Neural progenitor cell (in vitro differentiated cells): ENCODE results near the gene PRAC2. TPM values are rescaled to one million over a fixed set of nuclear protein-coding genes. Genes with fewer than 3 reads are reported as not detected.

Experiments used
- DNase-seq: peaks from one replicate; pipeline ENCODE4 v3.0.0-alpha.2; 2016; ENCODE audit warnings: low spot score
- H2AFZ ChIP-seq: fragments of 200-600 bp; sonication (generic); replicated peaks from 2 replicates; pipeline ENCODE4 v1.6.1; 2016; ENCODE audit warnings: antibody characterized with exemption
- H3F3A ChIP-seq: fragments of 200-600 bp; sonication (generic); 2 replicates; pipeline ENCODE4 v1.6.1; 2016; ENCODE audit warnings: antibody characterized with exemption, low read depth
- H3K27ac ChIP-seq: fragments of 200-600 bp; sonication (generic); 2 replicates; pipeline ENCODE4 v1.5.1; 2016; ENCODE audit warnings: mild to moderate bottlenecking
- H3K27me3 ChIP-seq: fragments of 200-600 bp; sonication (generic); 2 replicates; pipeline ENCODE4 v1.6.1; 2016; ENCODE audit warnings: mild to moderate bottlenecking, moderate library complexity
- H3K36me3 ChIP-seq: fragments of 200-600 bp; sonication (generic); 2 replicates; pipeline ENCODE4 v1.5.1; 2016
- H3K4me1 ChIP-seq: fragments of 200-600 bp; sonication (generic); 2 replicates; pipeline ENCODE4 v1.6.1; 2016; ENCODE audit warnings: mixed run types
- H3K4me2 ChIP-seq: fragments of 200-600 bp; sonication (generic); 2 replicates; pipeline ENCODE4 v1.6.1; 2016
- H3K4me3 ChIP-seq: fragments of 200-600 bp; sonication (generic); 2 replicates; pipeline ENCODE4 v1.5.1; 2016
- H3K79me2 ChIP-seq: fragments of 200-600 bp; sonication (generic); 2 replicates; pipeline ENCODE4 v1.6.1; 2016; ENCODE audit warnings: low read depth
- H3K9ac ChIP-seq: fragments of 200-600 bp; sonication (generic); 2 replicates; pipeline ENCODE4 v1.6.1; 2016
- H3K9me3 ChIP-seq: fragments of 200-600 bp; sonication (generic); 2 replicates; pipeline ENCODE4 v1.5.1; 2016; ENCODE audit warnings: low read depth
- H4K20me1 ChIP-seq: fragments of 200-600 bp; sonication (generic); 2 replicates; pipeline ENCODE4 v1.6.1; 2016; ENCODE audit warnings: low read depth
- H3K27ac Mint-ChIP-seq: 3 replicates; pipeline ENCODE4 v1.8.0; 2021; ENCODE audit warnings: mixed read lengths
- H3K27me3 Mint-ChIP-seq: 2 replicates; pipeline ENCODE4 v1.8.0; 2022; ENCODE audit warnings: low read depth, mild to moderate bottlenecking, inconsistent platforms, moderate library complexity, mixed read lengths; ENCODE audit not compliant: insufficient read depth
- H3K36me3 Mint-ChIP-seq: 3 replicates; pipeline ENCODE4 v1.8.0; 2021; ENCODE audit warnings: mixed read lengths
- H3K4me1 Mint-ChIP-seq: 3 replicates; pipeline ENCODE4 v1.8.0; 2021; ENCODE audit warnings: mixed read lengths
- H3K4me3 Mint-ChIP-seq: 3 replicates; pipeline ENCODE4 v1.8.0; 2021; ENCODE audit warnings: mild to moderate bottlenecking, moderate library complexity, mixed read lengths
- H3K9me3 Mint-ChIP-seq: 3 replicates; pipeline ENCODE4 v1.8.0; 2020; ENCODE audit warnings: mixed read lengths
- CTCF ChIP-seq: fragments of 200-600 bp; sonication (generic); IDR thresholded peaks from 2 replicates; pipeline ENCODE4 v1.5.1; 2017; ENCODE audit warnings: antibody characterized with exemption, mild to moderate bottlenecking
- EZH2 ChIP-seq: fragments of 200-600 bp; sonication (generic); IDR thresholded peaks from 2 replicates; pipeline ENCODE4 v1.6.1; 2017; ENCODE audit warnings: antibody characterized with exemption, mild to moderate bottlenecking, moderate library complexity
- EZH2phosphoT487 ChIP-seq: fragments of 200-600 bp; sonication (generic); IDR thresholded peaks from 2 replicates; pipeline ENCODE4 v1.6.1; 2017; ENCODE audit warnings: antibody characterized with exemption
- total RNA-seq: library from RNA; depleted of rRNA; stranded (reverse); fragments of >200 nt; gene quantifications from 2 replicates; pipeline ENCODE4 v1.2.3, GENCODE V29; 2015; ENCODE audit warnings: low replicate concordance

Gene PRAC2
- not detected in 2 replicates for total RNA-seq

GRCh38 chr17:48722915-48723422 is at the start of gene PRAC2:
Gene PRAC2, plus strand, starts transcription at chr17:48723185. Its CDS starts 1,226 bp downstream, at chr17:48724411.
- Histone ChIP-seq H3K4me3 (no peak within 1 kb of the TSS), H3K4me2 (peak within 1 kb of the TSS; percentile 33), H3K36me3 (no peaks in the 10 kb centered on the region), H3K79me2 (no peaks in the 10 kb centered on the region), H3K27ac (no peak within 1 kb of the TSS), H3F3A (peaks cover 17% of the 10 kb centered on the region), H3K9ac (no peak within 1 kb of the TSS), H3K4me1 (no peaks in the 10 kb centered on the region), H2AFZ (no peak within 1 kb of the TSS), H3K9me3 (no peaks in the 10 kb centered on the region), H3K27me3 (peaks cover 100% of the 10 kb centered on the region), H4K20me1 (peaks cover 99% of the 10 kb centered on the region)
- peaks cover 6% of the 10 kb centered on the region for H3K9me3 Mint-ChIP-seq
- no peaks in the 10 kb centered on the region for H3K36me3 Mint-ChIP-seq
- H3K27ac Mint-ChIP-seq: no peak within 1 kb of the TSS
- H3K27me3 Mint-ChIP-seq: peaks cover 99% of the 10 kb centered on the region
- TF ChIP-seq EZH2phosphoT487: no peak
- TF ChIP-seq CTCF: no peak
- TF ChIP-seq EZH2: no peak
- peak; percentile 51 for DNase-seq
- no peak within 1 kb of the TSS for H3K4me3 Mint-ChIP-seq
- H3K4me1 Mint-ChIP-seq: peaks cover 11% of the 10 kb centered on the region

- Mint-ChIP-seq H3K27ac (no peak overlapping the region), H3K4me1 (no peaks in the 10 kb centered on the region), H3K27me3 (peaks cover 37% of the 10 kb centered on the region), H3K4me3 (no peak overlapping the region), H3K9me3 (no peaks in the 10 kb centered on the region), H3K36me3 (no peaks in the 10 kb centered on the region)
- no peaks in the 10 kb centered on the region for H3K9me3 ChIP-seq
- H3K9ac ChIP-seq: no peak overlapping the region
- TF ChIP-seq CTCF: no peak
- TF ChIP-seq EZH2phosphoT487: no peak
- no peak for TF ChIP-seq EZH2
- no peaks in the 10 kb centered on the region for H3K79me2 ChIP-seq
- DNase-seq: no peak
- H3F3A ChIP-seq: no peaks in the 10 kb centered on the region
- no peak overlapping the region for H3K4me3 ChIP-seq
- no peaks in the 10 kb centered on the region for H4K20me1 ChIP-seq
- peaks cover 99% of the 10 kb centered on the region for H3K27me3 ChIP-seq
- H3K4me2 ChIP-seq: no peak overlapping the region
- no peak overlapping the region for H2AFZ ChIP-seq
- no peak overlapping the region for H3K27ac ChIP-seq
- no peaks in the 10 kb centered on the region for H3K36me3 ChIP-seq
- H3K4me1 ChIP-seq: no peaks in the 10 kb centered on the region
Observed at GRCh38 chr17:48676963-48677558, 45.9 kb upstream of the PRAC2 start.

GRCh38 chr17:48678141-48678971 is 44.6 kb upstream of the PRAC2 start:
- H4K20me1 ChIP-seq: no peaks in the 10 kb centered on the region
- no peaks in the 10 kb centered on the region for H3K36me3 Mint-ChIP-seq
- H3F3A ChIP-seq: no peaks in the 10 kb centered on the region
- H3K9ac ChIP-seq: no peak overlapping the region
- H3K9me3 ChIP-seq: no peaks in the 10 kb centered on the region
- peaks cover 98% of the 10 kb centered on the region for H3K27me3 ChIP-seq
- peak overlapping the region; percentile 71 for H3K4me2 ChIP-seq
- no peaks in the 10 kb centered on the region for H3K36me3 ChIP-seq
- H3K27ac ChIP-seq: no peak overlapping the region
- H3K4me1 Mint-ChIP-seq: no peaks in the 10 kb centered on the region
- no peaks in the 10 kb centered on the region for H3K79me2 ChIP-seq
- H3K27me3 Mint-ChIP-seq: peaks cover 42% of the 10 kb centered on the region
- no peak overlapping the region for H3K4me3 Mint-ChIP-seq
- peak; percentile 86 for DNase-seq
- H3K27ac Mint-ChIP-seq: no peak overlapping the region
- peak overlapping the region; percentile 75 for H2AFZ ChIP-seq
- H3K4me1 ChIP-seq: no peaks in the 10 kb centered on the region
- TF ChIP-seq EZH2: peak; percentile 74
- peak; percentile 98 for TF ChIP-seq CTCF
- TF ChIP-seq EZH2phosphoT487: no peak
- peak overlapping the region; percentile 35 for H3K4me3 ChIP-seq
- no peaks in the 10 kb centered on the region for H3K9me3 Mint-ChIP-seq
